ENCODE results near the gene TOR2A.

The TOR2A gene

GRCh38 chr9:127729522-127730256 lies 5.4 kb downstream of the TOR2A start:
- TF ChIP-seq CTCF (IDR thresholded peaks at IDR 0.05; ENCODE audit: borderline replicate concordance, control extremely low read depth, extremely low read depth, insufficient read depth, missing control alignments) = no peak
- no peak for DNase-seq (ENCODE audit: low spot score)
- in situ Hi-C loops (cut with MboI; ENCODE audit: low sequenced_read_pairs, unreplicated experiment) = no loop called here

GRCh38 chr9:127728808-127729207 lies 6.3 kb downstream of the TOR2A start:
- no peak for DNase-seq (ENCODE audit: low spot score)
- in situ Hi-C loops (cut with MboI; ENCODE audit: low sequenced_read_pairs, unreplicated experiment) = no loop called here
- no peak for TF ChIP-seq CTCF (IDR thresholded peaks at IDR 0.05; ENCODE audit: borderline replicate concordance, control extremely low read depth, extremely low read depth, insufficient read depth, missing control alignments)

- no peak for TF ChIP-seq CTCF (IDR thresholded peaks at IDR 0.05; ENCODE audit: borderline replicate concordance, control extremely low read depth, extremely low read depth, insufficient read depth, missing control alignments)
- no peak for DNase-seq (ENCODE audit: low spot score)
- in situ Hi-C loops (cut with MboI; ENCODE audit: low sequenced_read_pairs, unreplicated experiment) = no loop called here
Observed at GRCh38 chr9:127726871-127727270, 8.2 kb downstream of the TOR2A start.

GRCh38 chr9:127724012-127724411 lies 11.1 kb downstream of the TOR2A start:
- in situ Hi-C loops (cut with MboI; ENCODE audit: low sequenced_read_pairs, unreplicated experiment) = no loop called here
- TF ChIP-seq CTCF (IDR thresholded peaks at IDR 0.05; ENCODE audit: borderline replicate concordance, control extremely low read depth, extremely low read depth, insufficient read depth, missing control alignments) = no peak
- no peak for DNase-seq (ENCODE audit: low spot score)

GRCh38 chr9:127723444-127723843 lies 11.7 kb downstream of the TOR2A start:
- in situ Hi-C loops (cut with MboI; ENCODE audit: low sequenced_read_pairs, unreplicated experiment) = no loop called here
- TF ChIP-seq CTCF (IDR thresholded peaks at IDR 0.05; ENCODE audit: borderline replicate concordance, control extremely low read depth, extremely low read depth, insufficient read depth, missing control alignments) = no peak
- DNase-seq (ENCODE audit: low spot score) = no peak

- TF ChIP-seq CTCF (IDR thresholded peaks at IDR 0.05; ENCODE audit: borderline replicate concordance, control extremely low read depth, extremely low read depth, insufficient read depth, missing control alignments) = no peak
- in situ Hi-C loops (cut with MboI; ENCODE audit: low sequenced_read_pairs, unreplicated experiment) = no loop called here
- no peak for DNase-seq (ENCODE audit: low spot score)
Observed at GRCh38 chr9:127723013-127723412, 12.1 kb downstream of the TOR2A start.

All from GM13976 (cell line).